Gastroesophageal sphincter (tissue), 4 donors: Measurements from ENCODE around the gene AMELX. TPM values are rescaled to one million over a fixed set of nuclear protein-coding genes. Genes with fewer than 3 reads are reported as not detected.

Source experiments
- ATAC-seq: fragments of 150-250 bp; one replicate; pipeline ENCODE4 v1.9.1; 2016; ENCODE audit warnings: mild to moderate bottlenecking, moderate library complexity
- H3K27ac ChIP-seq, 4 donors: fragments of 200-600 bp; sonication (generic) in 3 of 4; 1 replicate in 3 of 4; 2 replicates in 1 of 4; pipeline ENCODE4 v1.5.1; 2016 to 2019
- H3K27me3 ChIP-seq: fragments of 200-600 bp; sonication (generic); one replicate; pipeline ENCODE4 v1.5.1; 2019
- H3K36me3 ChIP-seq, 2 donors: fragments of 200-600 bp; sonication (generic); one replicate each; pipeline ENCODE4 v1.5.1; 2019; ENCODE audit warnings: control low read depth in 1 of 2
- H3K4me1 ChIP-seq, 3 donors: fragments of 200-600 bp; sonication (generic); 1 replicate in 2 of 3; 2 replicates in 1 of 3; pipeline ENCODE4 v1.5.1; 2016 to 2019; ENCODE audit warnings: control low read depth in 2 of 3
- H3K4me3 ChIP-seq, 2 donors: fragments of 200-600 bp; sonication (generic); one replicate each; pipeline ENCODE4 v1.5.1; 2019; ENCODE audit warnings: mild to moderate bottlenecking in 1 of 2, moderate library complexity in 1 of 2
- H3K9me3 ChIP-seq, 3 donors: fragments of 200-600 bp; sonication (generic); one replicate each; pipeline ENCODE4 v1.5.1; 2017 to 2019; ENCODE audit warnings: control low read depth in 2 of 3
- CTCF ChIP-seq, 4 experiments: fragments of 200-600 bp in 2 of 4; fragments of 450-650 bp in 2 of 4; sonication (generic) in 1 of 4; IDR thresholded peaks; one replicate each; pipeline ENCODE4 v1.5.1; 2017 to 2019; ENCODE audit warnings: antibody characterized with exemption in 4 of 4, mild to moderate bottlenecking in 2 of 4, moderate library complexity in 2 of 4
- EP300 ChIP-seq: sonication (generic); formaldehyde crosslinking; IDR thresholded peaks from one replicate; pipeline ENCODE4 v1.6.1; 2017; ENCODE audit warnings: antibody characterized with exemption, mild to moderate bottlenecking
- POLR2A ChIP-seq, 2 donors: fragments of 450-650 bp; IDR thresholded peaks; one replicate each; pipeline ENCODE4 v1.6.1; 2017; ENCODE audit warnings: antibody characterized with exemption in 2 of 2, mild to moderate bottlenecking in 2 of 2, moderate library complexity in 1 of 2
- POLR2AphosphoS5 ChIP-seq: sonication (generic); formaldehyde crosslinking; IDR thresholded peaks from one replicate; pipeline ENCODE4 v1.6.1; 2017; ENCODE audit warnings: antibody characterized with exemption
- WGBS, 2 donors: methylation state at CpG; one replicate each; pipeline ENCODE4 v1.1.5; 2018; ENCODE audit warnings: low coverage in 1 of 2; 5-methylcytosine and 5-hydroxymethylcytosine counted together
- total RNA-seq, 4 donors: library from RNA; depleted of rRNA; stranded (reverse); fragments of >200 nt; gene quantifications; one replicate each; pipeline ENCODE4 v1.1.0, GENCODE V29; 2016

Gene AMELX
- total RNA-seq, 4 donors from 2014 or later = not detected

DNA sequence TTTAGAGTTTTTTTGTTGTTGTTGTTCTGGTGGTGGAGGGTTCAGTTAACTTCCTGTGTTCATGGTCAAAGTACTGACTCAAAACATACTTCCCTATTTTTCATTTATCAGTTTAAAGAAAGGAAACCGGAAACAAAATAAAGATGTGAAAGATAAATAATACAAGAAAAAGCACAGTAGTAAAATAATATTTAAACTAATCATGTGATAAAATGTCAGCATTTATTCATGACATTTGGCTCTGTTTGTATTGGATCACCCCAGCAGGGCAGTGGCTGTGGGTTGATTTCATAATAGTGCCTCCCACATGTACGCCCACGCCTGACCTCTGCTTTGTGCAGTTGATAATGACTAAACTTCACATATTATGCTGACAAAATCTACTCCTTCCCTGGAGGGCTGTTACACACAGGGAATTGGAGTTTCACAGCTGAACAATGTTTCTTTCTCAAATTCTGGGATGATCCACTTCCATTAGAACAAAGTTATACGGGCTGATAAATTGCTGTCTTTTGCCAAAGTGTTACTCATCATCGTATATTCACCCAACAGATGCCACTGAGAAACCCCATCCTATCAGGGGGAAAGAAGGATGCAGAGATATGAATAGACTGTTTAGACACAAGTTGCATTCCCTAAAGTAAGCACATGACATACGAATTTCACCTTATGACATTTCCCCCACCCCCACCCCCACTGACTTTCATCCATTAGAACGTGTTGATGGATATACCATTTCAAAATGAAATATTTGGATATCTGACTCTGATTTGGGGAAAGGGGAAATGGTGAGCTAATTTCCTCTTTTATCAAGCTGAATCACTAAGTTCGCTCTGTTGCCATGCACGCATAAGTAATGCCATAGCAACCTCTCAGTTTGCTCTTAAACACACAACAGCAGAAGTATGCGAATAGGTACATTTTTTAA is 48.3 kb downstream of the AMELX start:
- peak; percentile 87 for ATAC-seq
- 15 to 33% methylated on average over 9 to 10 of the region's 10 CpGs for WGBS, 2 donors
- peak overlapping the region in 2 of 4 donors; percentile 5 to 9 for H3K27ac ChIP-seq
- H3K4me1 ChIP-seq = peaks cover 0 to 13% (median 0%) of the 10 kb centered on the region in 3 donors
- TF ChIP-seq CTCF (IDR thresholded peaks at IDR 0.05) (no peak), POLR2A (IDR thresholded peaks at IDR 0.05) (no peak), POLR2AphosphoS5 (peak; percentile 66), EP300 (no peak)
- H3K9me3 ChIP-seq = no peaks in the 10 kb centered on the region
- H3K27me3 ChIP-seq = no peaks in the 10 kb centered on the region
- no peak overlapping the region for H3K4me3 ChIP-seq
- no peaks in the 10 kb centered on the region for H3K36me3 ChIP-seq

DNA sequence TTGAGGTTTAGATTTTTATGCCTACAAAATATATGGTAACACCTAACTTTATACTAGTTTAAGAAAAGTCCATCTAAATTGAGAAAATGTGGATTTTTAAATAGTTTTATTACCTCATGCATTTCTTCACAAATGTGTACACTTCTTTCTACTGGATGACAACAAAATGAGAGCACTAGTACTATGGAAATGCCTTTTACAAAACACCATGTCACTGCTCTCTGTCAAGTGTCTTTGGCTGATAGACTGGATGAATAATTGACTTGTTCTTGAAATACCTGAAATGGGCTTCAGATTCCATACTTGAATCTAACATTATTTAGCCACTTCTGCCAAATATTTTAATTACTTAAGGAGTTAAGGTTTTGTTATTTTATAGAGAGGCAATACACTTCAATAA is 49.5 kb downstream of the AMELX start:
- no peak for ATAC-seq
- Histone ChIP-seq H3K4me3 (no peak overlapping the region), H3K27ac (no peak overlapping the region), H3K4me1 (peaks cover 0 to 13% (median 0%) of the 10 kb centered on the region in 3 donors), H3K27me3 (no peaks in the 10 kb centered on the region), H3K36me3 (no peaks in the 10 kb centered on the region), H3K9me3 (no peaks in the 10 kb centered on the region)
- no peak for TF ChIP-seq EP300
- no peak for TF ChIP-seq POLR2A (IDR thresholded peaks at IDR 0.05)
- TF ChIP-seq POLR2AphosphoS5 = no peak
- no peak for TF ChIP-seq CTCF (IDR thresholded peaks at IDR 0.05)

GRCh38 chrX:11346121-11346682 is 53.0 kb downstream of the AMELX start:
- Histone ChIP-seq H3K4me1 (peaks cover 0 to 12% (median 0%) of the 10 kb centered on the region in 3 donors), H3K9me3 (no peaks in the 10 kb centered on the region), H3K27me3 (no peaks in the 10 kb centered on the region), H3K27ac (no peak overlapping the region), H3K4me3 (no peak overlapping the region), H3K36me3 (no peaks in the 10 kb centered on the region)
- WGBS, 2 donors = 0 to 38% methylated on average over 1 to 2 of the region's 2 CpGs
- ATAC-seq = no peak
- TF ChIP-seq CTCF (IDR thresholded peaks at IDR 0.05) (no peak), EP300 (no peak), POLR2AphosphoS5 (no peak), POLR2A (IDR thresholded peaks at IDR 0.05) (no peak)

- Histone ChIP-seq H3K27me3 (no peaks in the 10 kb centered on the region), H3K36me3 (no peaks in the 10 kb centered on the region), H3K4me1 (peaks cover 0 to 5% (median 0%) of the 10 kb centered on the region in 3 donors), H3K4me3 (no peak overlapping the region), H3K27ac (no peak overlapping the region), H3K9me3 (no peaks in the 10 kb centered on the region)
- no peak for ATAC-seq
- TF ChIP-seq POLR2AphosphoS5 = no peak
- no peak for TF ChIP-seq POLR2A (IDR thresholded peaks at IDR 0.05)
- TF ChIP-seq CTCF (IDR thresholded peaks at IDR 0.05) = no peak
- TF ChIP-seq EP300 = no peak
- WGBS, 2 donors = 35 to 91% methylated on average over 2 to 3 of the region's 3 CpGs
Observed at GRCh38 chrX:11347300-11347699, 54.1 kb downstream of the AMELX start.
